Uterus (tissue), 2 donors: Measurements from ENCODE around the gene GARNL3.

ENCODE experiments used
- POLR2A ChIP-seq, 2 donors: fragments of 450-650 bp; IDR thresholded peaks; one replicate each; pipeline ENCODE4 v1.6.1; 2016; ENCODE audit warnings: antibody characterized with exemption in 2 of 2, mild to moderate bottlenecking in 1 of 2, moderate library complexity in 1 of 2
- TF ChIP-seq, protein P1 (sequence below), 4 experiments: fragments of 200-600 bp in 2 of 4; fragments of 450-650 bp in 2 of 4; sonication (generic) in 2 of 4; IDR thresholded peaks; one replicate each; pipeline ENCODE4 v1.5.1; 2016 to 2019; ENCODE audit warnings: antibody characterized with exemption in 4 of 4, mild to moderate bottlenecking in 2 of 4, moderate library complexity in 1 of 4

DNA sequence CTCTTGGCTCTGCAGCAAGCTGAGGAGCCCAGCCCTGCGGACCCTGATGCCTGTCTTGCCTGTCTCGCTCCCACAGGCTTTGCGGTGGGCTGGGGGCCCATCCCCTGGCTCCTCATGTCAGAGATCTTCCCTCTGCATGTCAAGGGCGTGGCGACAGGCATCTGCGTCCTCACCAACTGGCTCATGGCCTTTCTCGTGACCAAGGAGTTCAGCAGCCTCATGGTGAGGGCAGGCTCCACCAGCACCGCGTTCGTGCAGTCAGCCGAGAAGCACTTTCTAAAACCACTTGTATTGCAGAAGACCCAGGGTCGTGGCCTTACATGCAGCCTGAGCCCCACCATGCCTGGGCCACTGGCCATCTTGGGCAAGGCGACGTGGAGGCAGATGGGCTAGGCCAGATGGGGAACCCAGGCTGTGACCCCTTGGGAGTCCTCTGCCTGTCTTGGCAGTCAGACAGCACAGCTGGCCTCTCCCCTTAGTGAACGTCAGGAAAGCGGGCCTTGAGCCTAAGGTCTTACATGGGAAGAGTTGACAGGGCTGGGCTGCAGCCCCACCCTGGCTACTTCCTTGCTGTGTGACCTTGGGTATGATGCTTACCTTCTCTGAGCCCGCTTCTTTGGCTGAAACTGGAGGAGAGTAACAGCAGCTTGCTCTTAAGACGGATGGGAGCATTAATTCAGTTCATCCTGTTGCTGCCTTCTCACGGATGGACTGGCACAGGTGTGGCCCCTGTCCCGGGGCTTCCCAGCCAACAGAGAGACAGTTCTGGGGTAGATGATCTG is 141.0 kb downstream of the GARNL3 start:
- TF ChIP-seq, protein P1, sequence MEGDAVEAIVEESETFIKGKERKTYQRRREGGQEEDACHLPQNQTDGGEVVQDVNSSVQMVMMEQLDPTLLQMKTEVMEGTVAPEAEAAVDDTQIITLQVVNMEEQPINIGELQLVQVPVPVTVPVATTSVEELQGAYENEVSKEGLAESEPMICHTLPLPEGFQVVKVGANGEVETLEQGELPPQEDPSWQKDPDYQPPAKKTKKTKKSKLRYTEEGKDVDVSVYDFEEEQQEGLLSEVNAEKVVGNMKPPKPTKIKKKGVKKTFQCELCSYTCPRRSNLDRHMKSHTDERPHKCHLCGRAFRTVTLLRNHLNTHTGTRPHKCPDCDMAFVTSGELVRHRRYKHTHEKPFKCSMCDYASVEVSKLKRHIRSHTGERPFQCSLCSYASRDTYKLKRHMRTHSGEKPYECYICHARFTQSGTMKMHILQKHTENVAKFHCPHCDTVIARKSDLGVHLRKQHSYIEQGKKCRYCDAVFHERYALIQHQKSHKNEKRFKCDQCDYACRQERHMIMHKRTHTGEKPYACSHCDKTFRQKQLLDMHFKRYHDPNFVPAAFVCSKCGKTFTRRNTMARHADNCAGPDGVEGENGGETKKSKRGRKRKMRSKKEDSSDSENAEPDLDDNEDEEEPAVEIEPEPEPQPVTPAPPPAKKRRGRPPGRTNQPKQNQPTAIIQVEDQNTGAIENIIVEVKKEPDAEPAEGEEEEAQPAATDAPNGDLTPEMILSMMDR (IDR thresholded peaks at IDR 0.05) = no peak
- TF ChIP-seq POLR2A (IDR thresholded peaks at IDR 0.05) = no peak
